Hematopoietic multipotent progenitor cell treated with erythropoietin and hydrocortisone succinate and interleukin-3 and kit ligand, for 4 days (in vitro differentiated cells): Measurements from ENCODE around the gene CTCFL.
"Not testable (repeated sequence)": the region's sequence is repeated elsewhere in the genome, so short reads cannot be mapped to it uniquely, and the experiment has no call there.

Experiments
- DNase-seq: peaks from one replicate; pipeline ENCODE4 v3.0.0-alpha.2; 2015

Gene CTCFL

GRCh38 chr20:57476641-57477461, 48.1 kb downstream of the CTCFL start:
- no peak for DNase-seq

DNA sequence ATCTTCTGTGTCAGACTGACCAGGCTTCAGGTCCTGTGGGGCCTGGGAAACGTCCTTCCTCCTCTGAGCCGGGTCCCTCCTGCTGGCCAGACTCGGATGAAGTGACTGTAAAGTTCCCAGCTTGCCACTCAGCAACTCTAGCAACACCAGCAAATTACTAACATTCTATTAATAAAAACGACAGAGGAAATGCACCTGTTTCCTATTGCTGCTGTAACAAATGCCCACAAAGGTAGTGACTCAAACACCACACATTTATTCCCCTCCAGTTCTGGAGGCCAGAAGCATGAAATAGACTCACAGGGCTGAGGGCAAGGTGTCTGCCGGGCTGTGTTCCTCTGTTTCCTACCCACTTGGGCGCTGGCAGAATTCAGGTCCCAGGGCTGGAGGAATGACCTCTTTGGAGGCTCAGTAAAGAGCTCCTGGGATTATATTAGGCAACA, 48.8 kb downstream of the CTCFL start:
- peak; percentile 56 for DNase-seq

- no peak for DNase-seq
Measured at GRCh38 chr20:57475388-57476083, 49.4 kb downstream of the CTCFL start.

- peak; percentile 41 for DNase-seq
Measured at GRCh38 chr20:57474816-57475215, 50.1 kb downstream of the CTCFL start.

GRCh38 chr20:57474205-57474604, 50.7 kb downstream of the CTCFL start:
- no peak for DNase-seq

DNA sequence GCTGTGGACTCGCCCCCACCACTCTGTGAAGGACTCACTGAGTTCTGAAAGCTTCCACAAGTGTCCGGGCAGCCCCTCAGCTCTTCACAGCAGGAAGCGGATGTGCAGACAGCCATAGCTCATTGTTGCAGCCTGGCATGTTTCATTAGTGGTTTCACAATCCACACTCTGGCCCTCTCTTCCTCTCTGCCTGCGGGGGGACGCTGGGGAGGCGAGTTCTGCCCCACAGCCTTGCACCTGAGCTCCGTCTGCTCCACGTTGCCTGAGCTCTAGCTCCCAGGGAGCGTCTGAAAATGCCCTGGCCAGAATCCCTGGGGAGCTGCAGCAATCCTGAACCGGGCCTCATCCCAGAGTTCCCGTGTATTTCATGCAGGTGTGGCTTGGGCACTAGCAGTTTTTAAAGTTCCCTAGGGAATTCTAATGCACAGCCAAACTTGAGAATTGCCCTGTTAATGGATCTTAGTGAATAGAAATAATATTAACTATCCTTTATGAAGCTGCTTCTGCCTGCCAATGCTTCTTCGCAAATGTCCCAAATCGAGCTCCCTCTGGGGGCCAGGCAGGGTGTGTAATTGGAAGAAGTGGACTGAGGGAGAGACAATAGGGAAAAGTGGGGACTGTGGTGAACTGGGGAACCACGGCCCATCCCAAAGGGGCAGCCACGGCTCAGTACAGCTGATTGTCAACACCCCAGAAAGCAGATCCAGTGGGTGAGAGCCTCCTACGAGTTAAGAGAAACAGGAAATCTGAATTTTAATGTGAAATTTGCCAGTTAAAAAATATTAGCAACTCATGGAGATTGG, 51.5 kb downstream of the CTCFL start:
- DNase-seq = peak; percentile 80

- DNase-seq = not testable (repeated sequence)
Measured at GRCh38 chr20:57472474-57472873, 52.5 kb downstream of the CTCFL start.

GRCh38 chr20:57471496-57472372, 53.2 kb downstream of the CTCFL start:
- DNase-seq = no peak

DNA sequence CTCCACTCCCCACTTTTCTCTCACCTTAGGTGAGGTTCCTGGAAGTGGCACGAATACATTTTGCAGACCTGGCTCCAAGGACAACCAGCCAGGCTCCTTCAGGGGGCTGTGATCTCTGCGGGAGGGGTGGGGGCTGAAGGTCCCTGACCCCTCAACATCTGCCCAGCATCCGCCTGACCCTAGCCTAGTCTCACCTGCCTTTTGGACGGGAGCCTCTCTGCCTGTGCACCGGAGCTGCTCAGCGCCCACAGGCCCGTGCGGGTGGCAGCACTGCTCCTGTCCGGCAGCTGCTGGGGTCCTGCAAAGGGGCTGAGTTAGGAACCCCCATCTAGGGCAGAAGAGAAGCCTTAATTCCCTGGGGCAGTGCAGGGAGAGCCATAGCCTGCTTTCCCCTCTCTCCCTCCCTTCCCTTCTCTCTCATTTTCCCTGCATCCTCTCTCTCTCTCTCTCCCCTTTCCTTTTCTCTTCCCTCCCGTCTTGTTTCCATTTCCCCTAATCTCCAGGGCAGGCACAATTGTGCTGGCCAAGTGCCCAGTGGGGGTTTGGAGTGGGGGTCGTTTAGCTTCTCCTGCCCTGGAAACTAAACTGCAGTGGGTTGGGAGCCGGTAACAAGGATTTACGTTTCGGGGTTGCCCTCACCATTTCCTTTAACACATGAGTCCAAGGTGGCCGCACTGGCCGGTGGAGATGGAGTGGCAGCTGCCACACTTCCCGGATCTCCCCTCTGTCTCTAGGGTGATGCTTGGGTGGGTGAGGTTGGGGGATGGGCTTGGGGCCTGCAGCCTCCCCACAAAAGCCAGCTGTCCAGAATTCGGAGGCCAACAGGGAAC, 54.1 kb downstream of the CTCFL start:
- DNase-seq = no peak

GRCh38 chr20:57470212-57470522, 54.8 kb downstream of the CTCFL start:
- DNase-seq = no peak

- no peak for DNase-seq
Measured at GRCh38 chr20:57469418-57470211, 55.3 kb downstream of the CTCFL start.

DNA sequence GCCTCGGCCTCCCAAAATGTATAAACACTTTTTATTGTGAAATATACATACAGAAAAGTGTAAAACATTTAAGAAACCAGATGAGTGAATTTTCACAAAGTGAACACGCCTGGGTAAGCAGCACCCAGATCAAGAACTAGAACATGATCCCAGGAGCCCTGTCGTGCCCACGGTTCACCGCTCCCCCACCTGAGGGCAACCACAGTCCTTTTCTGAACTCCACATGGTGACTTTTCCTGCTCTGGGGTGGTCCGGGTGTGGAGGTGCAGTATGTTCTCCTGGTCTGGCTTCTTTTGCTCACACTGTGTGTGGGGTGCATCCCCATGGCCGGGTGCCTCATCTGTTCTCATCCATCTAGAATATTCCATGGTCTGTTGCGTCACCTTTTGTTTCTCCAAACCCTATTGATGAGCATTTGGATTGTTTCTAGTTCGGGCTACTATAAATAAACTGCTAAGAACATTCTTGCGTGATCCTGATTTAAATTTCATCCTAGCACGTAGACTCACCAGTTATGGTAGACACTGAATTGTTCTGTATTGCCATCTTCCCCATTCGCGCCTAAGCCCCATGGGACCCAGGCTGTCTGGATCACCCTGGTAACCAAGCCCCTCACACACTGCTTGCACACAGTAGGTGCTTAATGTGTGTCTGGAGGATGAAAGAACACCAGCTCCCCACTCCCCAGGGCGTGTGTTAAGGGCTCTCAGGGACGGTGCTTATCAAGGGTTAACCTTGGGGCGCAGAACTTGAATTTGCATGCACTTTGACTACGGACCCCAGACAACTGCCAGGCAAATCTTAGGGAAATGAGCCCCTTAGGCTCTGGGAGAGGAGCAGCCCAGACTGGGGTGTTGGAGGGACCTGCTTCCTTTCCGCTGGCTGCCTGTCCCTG, 56.2 kb downstream of the CTCFL start:
- DNase-seq = no peak

DNA sequence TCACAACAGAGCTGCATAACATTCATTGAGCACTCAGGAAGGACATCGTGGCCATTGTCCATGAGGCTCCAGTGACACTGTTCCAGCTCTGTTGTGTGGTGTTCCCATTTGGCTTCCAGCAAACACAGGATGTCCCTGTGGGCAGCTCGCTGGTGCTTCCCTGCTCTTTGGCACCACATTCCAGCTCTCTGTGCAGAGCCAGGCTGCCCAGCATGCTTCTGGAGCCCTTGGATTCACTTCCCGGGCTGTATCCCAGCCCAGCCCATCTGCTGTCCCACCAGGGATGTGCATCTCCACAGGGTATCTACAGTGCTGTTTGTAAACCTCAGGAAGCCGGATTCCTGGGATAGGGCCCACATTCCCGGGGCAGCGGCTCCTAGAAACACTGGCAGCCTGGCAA, 57.2 kb downstream of the CTCFL start:
- no peak for DNase-seq

GRCh38 chr20:57465943-57466342, 59.0 kb downstream of the CTCFL start:
- no peak for DNase-seq

GRCh38 chr20:57465486-57465885, 59.5 kb downstream of the CTCFL start:
- no peak for DNase-seq

DNA sequence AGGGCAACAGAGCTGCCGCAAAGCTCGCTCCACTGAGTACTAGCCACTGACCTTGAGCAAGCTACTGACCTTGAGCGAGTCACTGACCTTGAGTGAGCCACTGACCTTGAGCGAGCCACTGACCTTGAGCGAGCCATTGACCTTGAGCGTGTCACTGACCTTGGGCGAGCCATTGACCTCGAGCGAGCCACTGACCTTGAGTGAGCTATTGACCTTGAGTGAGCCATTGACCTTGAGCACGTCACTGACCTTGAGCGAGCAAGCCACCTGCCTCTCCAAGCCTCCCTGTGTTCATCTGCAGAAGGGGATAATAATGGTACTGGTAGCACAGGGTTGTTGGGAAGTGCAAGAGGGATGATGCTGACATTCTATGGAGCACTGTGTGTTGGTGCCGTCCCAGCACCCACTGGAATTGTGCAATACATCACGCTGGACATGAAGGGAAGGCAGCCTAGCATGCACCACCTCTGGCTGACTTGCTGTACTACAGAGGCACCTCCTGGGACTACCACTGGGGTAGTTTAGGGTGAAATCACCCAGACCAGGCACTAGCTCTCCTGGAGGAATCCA, 60.2 kb downstream of the CTCFL start:
- peak; percentile 73 for DNase-seq

GRCh38 chr20:57462781-57463180, 62.2 kb downstream of the CTCFL start:
- no peak for DNase-seq

- DNase-seq = no peak
Measured at GRCh38 chr20:57461726-57462125, 63.2 kb downstream of the CTCFL start.

DNA sequence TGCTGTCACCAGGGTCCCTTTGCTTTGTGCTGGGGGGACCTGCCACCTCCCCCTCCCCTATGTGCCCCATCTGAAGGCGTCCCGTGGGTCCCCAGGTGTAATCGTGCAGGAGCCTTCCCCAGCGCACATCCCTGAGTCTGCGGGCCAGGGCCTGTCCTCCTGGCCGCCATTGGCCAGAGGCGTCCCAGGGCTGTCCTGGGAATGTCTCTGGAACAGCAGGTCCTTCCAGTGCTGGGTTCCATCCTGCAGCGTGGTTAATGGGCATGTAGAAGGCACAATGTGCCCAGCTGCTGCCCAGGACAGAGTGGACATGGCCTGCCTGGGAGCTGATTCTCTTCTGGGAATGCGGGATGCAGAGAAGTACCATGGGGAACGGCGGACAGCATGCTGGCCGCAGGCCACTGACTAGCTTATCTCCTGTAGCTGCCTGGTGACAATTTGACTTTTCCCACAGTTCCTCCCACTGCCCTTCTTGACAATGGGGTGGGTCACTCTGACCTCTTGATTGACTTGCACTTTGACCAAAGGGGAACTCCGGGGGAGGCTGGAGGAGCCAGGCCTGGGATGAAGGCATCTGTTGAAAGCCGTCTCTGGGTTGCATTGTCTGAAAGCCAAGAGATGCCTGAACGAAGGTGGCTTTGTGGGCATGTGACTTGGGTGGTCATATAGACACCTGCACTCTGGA, 64.0 kb downstream of the CTCFL start:
- no peak for DNase-seq
